Measurements from ENCODE around the gene PCDHA3.
"Not testable (repeated sequence)": the region's sequence is repeated elsewhere in the genome, so short reads cannot be mapped to it uniquely, and the experiment has no call there.

The PCDHA3 gene

DNA sequence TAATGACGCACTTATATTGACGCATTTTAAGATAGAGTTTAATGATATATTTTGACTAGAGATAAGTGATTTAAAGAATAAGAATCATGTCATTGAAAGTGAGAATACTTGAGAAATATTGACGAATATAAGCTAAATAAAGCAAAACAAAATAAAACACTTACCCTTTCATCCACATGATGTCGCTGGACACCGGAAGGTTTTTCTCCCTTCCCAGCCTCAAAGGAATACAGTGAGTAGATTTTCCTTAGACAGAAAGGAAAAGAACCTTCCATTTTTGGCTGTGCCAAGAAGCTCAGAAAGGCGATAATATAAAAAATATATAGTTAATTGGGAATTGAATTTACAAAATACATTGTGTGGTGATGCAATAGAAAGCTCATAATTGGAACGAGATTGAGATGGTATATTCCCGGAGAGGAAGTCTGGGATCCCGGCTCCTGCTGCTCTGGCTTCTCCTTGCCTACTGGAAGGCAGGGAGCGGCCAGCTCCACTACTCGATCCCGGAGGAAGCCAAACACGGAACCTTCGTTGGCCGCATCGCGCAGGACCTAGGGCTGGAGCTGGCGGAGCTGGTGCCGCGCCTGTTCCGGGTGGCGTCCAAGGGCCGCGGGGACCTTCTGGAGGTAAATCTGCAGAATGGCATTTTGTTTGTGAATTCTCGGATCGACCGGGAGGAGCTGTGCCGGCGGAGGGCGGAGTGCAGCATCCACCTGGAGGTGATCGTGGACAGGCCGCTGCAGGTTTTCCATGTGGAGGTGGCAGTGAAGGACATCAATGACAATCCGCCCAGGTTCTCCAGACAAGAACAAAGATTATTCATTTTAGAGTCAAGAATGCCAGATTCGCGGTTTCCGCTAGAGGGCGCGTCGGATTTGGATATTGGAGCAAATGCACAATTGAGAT lies 20.8 kb downstream of the PCDHA3 start, which contains the start of gene PCDHA5:
Gene PCDHA5 (plus strand): TSS at position 239 of the 906 bp plus-strand sequence.
- DNase-seq: no peak

DNA sequence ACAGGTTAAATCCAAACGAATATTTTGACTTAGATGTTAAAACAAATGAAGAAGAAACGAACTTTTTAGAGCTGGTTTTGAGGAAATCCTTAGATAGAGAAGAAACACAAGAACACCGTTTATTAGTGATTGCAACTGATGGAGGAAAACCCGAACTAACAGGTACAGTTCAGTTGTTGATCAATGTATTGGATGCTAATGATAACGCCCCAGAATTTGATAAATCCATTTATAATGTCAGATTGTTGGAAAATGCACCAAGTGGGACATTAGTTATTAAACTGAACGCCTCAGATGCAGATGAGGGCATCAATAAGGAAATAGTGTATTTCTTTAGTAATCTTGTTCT lies 21.4 kb downstream of the PCDHA3 start:
- no peak for DNase-seq

DNA sequence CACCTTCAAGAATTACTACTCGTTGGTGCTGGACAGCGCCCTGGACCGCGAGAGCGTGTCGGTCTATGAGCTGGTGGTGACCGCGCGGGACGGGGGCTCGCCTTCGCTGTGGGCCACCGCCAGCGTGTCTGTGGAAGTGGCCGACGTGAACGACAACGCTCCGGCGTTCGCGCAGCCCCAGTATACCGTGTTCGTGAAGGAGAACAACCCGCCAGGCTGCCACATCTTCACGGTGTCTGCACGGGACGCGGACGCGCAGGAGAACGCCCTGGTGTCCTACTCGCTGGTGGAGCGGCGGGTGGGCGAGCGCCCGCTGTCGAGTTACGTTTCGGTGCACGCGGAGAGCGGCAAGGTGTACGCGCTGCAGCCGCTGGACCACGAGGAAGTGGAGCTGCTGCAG lies 22.1 kb downstream of the PCDHA3 start:
- not testable (repeated sequence) for DNase-seq

DNA sequence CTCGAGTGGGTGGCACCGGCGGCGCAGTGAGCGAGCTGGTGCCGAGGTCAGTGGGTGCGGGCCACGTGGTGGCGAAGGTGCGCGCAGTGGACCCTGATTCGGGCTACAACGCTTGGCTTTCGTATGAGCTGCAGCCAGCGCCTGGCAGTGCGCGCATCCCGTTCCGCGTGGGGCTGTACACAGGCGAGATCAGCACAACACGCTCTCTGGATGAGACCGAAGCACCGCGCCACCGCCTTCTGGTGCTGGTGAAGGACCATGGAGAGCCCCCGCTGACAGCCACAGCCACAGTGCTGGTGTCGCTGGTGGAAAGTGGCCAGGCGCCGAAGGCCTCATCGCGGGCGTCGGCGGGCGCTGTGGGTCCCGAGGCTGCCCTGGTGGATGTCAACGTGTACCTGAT lies 22.6 kb downstream of the PCDHA3 start:
- no peak for DNase-seq

DNA sequence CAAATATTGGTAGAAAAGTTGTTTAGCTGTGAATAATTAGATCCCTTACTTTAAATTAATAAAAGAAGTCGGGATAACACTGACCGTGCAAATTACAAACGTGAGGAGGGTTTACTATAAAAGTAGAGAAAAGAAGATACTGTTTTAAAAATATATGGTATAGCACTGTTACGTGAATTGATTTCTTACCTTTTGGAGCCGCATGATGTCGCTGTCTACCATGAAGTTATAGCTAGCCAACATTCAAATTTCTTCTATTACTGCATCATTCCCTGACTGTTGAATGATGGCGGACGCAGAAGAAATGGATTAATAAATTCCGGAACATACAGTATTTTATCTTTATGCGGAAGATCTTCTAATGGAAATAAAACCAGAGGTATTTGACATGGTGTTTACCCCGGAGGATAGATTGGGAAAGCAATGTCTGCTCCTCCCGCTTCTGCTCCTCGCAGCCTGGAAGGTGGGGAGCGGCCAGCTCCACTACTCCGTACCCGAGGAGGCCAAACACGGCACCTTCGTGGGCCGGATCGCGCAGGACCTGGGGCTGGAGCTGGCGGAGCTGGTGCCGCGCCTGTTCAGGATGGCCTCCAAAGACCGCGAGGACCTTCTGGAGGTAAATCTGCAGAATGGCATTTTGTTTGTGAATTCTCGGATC lies 27.0 kb downstream of the PCDHA3 start, which contains the start of gene PCDHA6:
Gene PCDHA6 (plus strand): TSS at position 257 of the 658 bp plus-strand sequence. CDS start 132 bp downstream, at position 389.
- no peak for DNase-seq

DNA sequence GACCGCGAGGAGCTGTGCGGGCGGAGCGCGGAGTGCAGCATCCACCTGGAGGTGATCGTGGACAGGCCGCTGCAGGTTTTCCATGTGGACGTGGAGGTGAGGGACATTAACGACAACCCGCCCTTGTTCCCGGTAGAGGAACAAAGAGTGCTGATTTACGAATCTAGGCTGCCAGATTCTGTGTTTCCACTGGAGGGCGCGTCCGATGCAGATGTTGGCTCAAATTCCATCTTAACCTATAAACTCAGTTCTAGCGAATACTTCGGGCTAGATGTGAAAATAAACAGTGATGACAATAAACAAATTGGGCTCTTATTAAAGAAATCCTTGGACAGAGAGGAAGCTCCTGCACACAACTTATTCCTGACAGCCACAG lies 27.5 kb downstream of the PCDHA3 start:
- no peak for DNase-seq

DNA sequence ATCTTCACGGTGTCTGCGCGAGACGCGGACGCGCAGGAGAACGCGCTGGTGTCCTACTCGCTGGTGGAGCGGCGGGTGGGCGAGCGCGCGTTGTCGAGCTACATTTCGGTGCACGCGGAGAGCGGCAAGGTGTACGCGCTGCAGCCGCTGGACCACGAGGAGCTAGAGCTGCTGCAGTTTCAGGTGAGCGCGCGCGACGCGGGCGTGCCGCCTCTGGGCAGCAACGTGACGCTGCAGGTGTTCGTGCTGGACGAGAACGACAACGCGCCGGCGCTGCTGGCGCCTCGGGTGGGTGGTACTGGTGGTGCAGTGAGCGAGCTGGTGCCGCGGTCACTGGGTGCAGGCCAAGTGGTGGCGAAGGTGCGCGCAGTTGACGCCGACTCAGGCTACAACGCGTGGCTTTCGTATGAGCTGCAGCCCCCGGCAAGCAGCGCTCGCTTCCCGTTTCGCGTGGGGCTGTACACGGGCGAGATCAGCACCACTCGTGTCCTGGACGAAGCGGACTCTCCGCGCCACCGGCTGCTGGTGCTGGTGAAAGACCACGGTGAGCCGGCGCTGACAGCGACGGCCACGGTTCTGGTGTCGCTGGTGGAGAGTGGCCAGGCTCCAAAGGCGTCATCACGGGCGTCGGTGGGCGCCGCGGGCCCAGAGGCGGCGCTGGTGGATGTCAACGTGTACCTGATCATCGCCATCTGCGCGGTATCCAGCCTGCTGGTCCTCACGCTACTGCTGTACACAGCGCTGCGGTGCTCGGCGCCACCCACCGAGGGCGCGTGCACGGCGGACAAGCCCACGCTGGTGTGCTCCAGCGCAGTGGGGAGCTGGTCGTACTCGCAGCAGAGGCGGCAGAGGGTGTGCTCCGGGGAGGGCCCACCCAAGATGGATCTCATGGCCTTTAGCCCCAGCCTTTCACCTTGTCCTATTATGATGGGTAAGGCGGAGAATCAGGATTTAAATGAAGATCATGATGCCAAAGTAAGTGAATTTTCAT lies 28.9 kb downstream of the PCDHA3 start:
- DNase-seq: not testable (repeated sequence)

DNA sequence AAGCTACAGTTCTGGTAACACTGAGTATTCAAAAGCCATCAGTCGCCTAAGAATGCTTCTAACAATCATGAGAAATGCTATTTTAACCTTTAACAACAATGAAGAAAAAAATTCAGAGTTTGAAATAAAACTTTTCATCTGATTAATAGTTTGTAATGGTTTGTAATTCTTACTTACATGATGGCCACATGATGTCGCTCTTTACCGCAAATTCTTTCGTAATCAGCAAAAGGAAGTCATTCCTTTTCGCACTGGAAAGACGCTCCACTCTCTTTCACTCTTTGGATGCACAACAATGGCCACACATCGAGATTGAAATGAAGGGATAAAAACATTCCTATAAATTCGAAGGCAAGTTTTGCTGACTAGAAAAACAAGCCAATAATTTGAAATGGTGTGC lies 33.1 kb downstream of the PCDHA3 start, which contains the start of gene PCDHA7:
Gene PCDHA7 (plus strand): TSS at position 277 of the 400 bp plus-strand sequence. CDS start 115 bp downstream, at position 392.
- no peak for DNase-seq

DNA sequence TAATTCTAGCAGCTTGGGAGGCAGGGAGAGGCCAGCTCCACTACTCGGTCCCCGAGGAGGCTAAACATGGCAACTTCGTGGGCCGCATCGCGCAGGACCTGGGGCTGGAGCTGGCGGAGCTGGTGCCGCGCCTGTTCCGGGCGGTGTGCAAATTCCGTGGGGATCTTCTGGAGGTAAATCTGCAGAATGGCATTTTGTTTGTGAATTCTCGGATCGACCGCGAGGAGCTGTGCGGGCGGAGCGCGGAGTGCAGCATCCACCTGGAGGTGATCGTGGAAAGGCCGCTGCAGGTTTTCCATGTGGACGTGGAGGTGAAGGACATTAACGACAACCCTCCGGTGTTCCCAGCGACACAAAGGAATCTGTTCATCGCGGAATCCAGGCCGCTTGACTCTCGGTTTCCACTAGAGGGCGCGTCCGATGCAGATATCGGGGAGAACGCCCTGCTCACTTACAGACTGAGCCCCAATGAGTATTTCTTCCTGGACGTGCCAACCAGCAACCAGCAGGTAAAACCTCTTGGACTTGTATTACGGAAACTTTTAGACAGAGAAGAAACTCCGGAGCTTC lies 33.7 kb downstream of the PCDHA3 start:
- not testable (repeated sequence) for DNase-seq

DNA sequence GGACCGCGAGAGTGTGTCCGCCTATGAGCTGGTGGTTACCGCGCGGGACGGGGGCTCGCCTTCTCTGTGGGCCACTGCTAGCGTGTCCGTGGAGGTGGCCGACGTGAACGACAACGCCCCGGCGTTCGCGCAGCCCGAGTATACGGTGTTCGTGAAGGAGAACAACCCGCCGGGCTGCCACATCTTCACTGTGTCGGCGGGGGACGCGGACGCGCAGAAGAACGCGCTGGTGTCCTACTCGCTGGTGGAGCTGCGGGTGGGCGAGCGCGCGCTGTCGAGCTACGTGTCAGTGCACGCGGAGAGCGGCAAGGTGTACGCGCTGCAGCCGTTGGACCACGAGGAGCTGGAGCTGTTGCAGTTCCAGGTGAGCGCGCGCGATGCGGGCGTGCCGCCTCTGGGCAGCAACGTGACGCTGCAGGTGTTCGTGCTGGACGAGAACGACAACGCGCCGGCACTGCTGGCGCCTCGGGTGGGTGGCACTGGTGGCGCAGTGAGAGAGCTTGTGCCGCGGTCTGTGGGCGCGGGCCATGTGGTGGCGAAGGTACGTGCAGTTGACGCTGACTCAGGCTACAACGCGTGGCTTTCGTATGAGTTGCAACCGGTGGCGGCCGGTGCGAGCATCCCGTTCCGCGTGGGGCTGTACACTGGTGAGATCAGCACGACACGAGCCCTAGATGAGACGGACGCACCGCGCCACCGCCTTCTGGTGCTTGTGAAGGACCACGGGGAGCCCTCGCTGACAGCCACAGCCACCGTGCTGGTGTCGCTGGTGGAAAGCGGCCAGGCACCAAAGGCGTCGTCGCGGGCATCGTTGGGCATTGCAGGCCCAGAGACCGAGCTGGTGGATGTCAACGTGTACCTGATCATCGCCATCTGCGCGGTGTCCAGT lies 35.0 kb downstream of the PCDHA3 start:
- no peak for DNase-seq

DNA sequence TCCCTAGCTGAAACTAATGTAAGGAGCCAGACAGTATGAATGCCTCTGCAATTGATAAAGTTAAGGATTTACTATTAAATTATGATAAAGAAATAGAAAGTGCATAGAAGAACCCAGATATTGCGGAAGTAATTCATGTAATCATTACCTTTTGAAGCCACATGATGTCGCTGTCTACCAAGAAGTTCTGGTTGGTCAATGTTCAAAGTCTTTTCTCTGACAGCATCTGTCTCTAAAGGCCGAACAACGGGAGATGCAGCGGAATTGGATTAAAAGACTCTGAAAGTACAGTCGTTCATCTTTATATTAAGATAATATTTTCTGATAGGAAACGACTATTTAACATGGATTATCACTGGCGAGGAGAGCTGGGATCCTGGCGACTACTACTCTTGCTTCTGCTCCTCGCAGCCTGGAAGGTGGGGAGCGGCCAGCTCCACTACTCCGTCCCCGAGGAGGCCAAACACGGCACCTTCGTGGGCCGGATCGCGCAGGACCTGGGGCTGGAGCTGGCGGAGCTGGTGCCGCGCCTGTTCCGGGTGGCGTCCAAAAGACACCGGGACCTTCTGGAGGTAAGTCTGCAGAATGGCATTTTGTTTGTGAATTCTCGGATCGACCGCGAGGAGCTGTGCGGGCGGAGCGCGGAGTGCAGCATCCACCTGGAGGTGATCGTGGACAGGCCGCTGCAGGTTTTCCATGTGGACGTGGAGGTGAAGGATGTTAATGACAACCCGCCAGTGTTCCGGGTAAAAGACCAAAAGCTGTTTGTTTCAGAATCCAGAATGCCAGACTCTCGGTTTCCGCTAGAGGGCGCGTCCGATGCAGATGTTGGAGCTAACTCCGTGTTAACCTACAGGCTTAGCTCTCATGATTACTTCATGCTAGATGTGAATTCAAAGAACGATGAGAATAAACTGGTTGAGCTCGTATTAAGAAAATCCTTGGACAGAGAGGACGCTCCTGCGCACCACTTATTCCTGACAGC lies 40.4 kb downstream of the PCDHA3 start, which contains the start of gene PCDHA8:
Gene PCDHA8 (plus strand): TSS at position 210 of the 985 bp plus-strand sequence. CDS start 135 bp downstream, at position 345.
- peak in 1 of 2 donors; percentile 1 for DNase-seq

DNA sequence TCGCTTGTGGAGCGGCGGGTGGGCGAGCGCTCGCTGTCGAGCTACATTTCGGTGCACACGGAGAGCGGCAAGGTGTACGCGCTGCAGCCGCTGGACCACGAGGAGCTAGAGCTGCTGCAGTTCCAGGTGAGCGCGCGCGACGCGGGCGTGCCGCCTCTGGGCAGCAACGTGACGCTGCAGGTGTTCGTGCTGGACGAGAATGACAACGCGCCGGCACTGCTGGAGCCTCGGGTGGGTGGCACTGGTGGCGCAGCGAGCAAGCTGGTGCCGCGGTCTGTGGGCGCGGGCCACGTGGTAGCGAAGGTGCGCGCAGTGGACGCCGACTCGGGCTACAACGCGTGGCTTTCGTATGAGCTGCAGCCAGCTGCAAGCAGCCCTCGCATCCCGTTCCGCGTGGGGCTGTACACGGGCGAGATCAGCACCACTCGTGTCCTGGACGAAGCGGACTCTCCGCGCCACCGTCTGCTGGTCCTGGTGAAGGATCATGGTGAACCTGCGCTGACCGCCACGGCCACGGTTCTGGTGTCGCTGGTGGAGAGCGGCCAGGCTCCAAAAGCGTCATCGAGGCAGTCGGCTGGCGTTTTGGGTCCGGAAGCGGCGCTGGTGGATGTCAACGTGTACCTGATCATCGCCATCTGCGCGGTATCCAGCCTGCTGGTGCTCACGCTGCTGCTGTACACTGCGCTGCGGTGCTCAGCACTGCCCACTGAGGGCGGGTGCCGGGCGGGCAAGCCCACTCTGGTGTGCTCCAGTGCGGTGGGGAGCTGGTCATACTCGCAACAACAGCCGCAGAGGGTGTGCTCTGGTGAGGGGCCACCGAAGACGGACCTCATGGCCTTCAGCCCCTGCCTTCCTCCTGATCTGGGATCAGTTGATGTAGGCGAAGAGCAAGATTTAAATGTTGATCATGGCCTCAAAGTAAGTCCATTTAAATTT lies 42.2 kb downstream of the PCDHA3 start:
- no peak for DNase-seq

DNA sequence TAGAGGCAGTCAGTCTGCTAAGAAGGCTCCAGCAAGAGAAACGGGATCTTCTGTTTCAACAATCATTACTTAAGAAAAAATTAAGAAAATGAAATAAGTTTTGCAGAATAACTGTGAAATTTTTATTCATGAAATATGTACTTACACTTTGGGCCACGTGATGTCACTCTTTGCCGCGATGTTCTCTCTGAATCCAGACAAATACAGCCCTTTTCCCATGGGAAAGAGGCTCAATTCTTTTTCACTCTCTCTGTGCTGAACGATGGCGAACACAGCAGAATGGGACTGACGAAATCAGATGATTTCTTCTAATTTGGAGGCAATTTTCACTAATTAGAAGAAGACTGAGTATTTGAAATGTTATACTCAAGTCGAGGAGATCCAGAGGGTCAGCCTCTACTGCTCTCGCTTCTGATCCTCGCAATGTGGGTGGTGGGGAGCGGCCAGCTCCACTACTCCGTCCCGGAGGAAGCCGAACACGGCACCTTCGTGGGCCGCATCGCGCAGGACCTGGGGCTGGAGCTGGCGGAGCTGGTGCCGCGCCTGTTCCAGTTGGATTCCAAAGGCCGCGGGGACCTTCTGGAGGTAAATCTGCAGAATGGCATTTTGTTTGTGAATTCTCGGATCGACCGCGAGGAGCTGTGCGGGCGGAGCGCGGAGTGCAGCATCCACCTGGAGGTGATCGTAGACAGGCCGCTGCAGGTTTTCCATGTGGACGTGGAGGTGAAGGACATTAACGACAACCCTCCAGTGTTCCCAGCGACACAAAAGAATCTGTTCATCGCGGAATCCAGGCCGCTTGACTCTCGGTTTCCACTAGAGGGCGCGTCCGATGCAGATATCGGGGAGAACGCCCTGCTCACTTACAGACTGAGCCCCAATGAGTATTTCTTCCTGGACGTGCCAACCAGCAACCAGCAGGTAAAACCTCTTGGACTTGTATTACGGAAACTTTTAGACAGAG lies 47.6 kb downstream of the PCDHA3 start, which contains the start of gene PCDHA9:
Gene PCDHA9 (plus strand): TSS at position 244 of the 964 bp plus-strand sequence. CDS start 114 bp downstream, at position 358.
- DNase-seq: not testable (repeated sequence)

DNA sequence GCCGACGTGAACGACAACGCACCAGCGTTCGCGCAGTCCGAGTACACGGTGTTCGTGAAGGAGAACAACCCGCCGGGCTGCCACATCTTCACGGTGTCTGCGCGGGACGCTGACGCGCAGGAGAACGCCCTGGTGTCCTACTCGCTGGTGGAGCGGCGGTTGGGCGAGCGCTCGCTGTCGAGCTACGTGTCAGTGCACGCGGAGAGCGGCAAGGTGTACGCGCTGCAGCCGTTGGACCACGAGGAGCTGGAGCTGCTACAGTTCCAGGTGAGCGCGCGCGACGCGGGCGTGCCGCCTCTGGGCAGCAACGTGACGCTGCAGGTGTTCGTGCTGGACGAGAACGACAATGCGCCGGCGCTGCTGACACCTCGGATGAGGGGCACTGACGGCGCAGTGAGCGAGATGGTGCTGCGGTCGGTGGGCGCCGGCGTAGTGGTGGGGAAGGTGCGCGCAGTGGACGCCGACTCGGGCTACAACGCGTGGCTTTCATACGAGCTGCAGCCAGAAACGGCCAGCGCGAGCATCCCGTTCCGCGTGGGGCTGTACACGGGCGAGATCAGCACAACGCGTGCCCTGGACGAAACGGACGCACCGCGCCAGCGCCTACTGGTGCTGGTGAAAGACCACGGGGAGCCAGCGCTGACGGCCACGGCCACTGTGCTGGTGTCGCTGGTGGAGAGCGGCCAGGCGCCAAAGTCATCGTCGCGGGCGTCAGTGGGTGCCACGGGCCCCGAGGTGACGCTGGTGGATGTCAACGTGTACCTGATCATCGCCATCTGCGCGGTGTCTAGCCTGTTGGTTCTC lies 49.2 kb downstream of the PCDHA3 start:
- not testable (repeated sequence) for DNase-seq
